ENCODE results near the gene RCCD1. TPM values are rescaled to one million over a fixed set of nuclear protein-coding genes. Genes with fewer than 3 reads are reported as not detected.

Gene RCCD1
- total and polyA plus RNA-seq, 2 experiments from 2014 or later: 9.8 to 13.0 TPM

GRCh38 chr15:90910441-90911301, 44.0 kb upstream of the RCCD1 start:
- H3K4me2 ChIP-seq (ENCODE audit: unreplicated experiment): no peak overlapping the region
- no peaks in the 10 kb centered on the region for H3K27me3 ChIP-seq (replicated peaks; ENCODE audit: insufficient read depth)
- no peak overlapping the region for H2AFZ ChIP-seq
- DNase-seq: no peak
- H3K27ac ChIP-seq: no peak overlapping the region
- no peaks in the 10 kb centered on the region for H3K9me2 ChIP-seq (ENCODE audit: insufficient read depth)
- in situ Hi-C loops (cut with MboI): no loop called here
- TF ChIP-seq EZH2phosphoT487 (IDR thresholded peaks at IDR 0.05; ENCODE audit: insufficient read depth, low read depth) (no peak), EZH2 (IDR thresholded peaks at IDR 0.05; ENCODE audit: insufficient read depth, poor library complexity, severe bottlenecking) (no peak)
- H3K79me2 ChIP-seq (ENCODE audit: insufficient read depth): no peaks in the 10 kb centered on the region
- no peaks in the 10 kb centered on the region; the same call in 1 of the 2 replicates for H3K36me3 ChIP-seq (ENCODE audit: low read depth)
- H3K9ac ChIP-seq: no peak overlapping the region
- H3K9me3 ChIP-seq (ENCODE audit: low read depth): no peaks in the 10 kb centered on the region
- H4K20me1 ChIP-seq (ENCODE audit: insufficient read depth): no peaks in the 10 kb centered on the region
- no peak overlapping the region for H3K4me3 ChIP-seq
- H3K4me1 ChIP-seq (ENCODE audit: insufficient read depth): no peaks in the 10 kb centered on the region
- H3F3A ChIP-seq (ENCODE audit: insufficient read depth): no peaks in the 10 kb centered on the region
- WGBS, 2 experiments (ENCODE audit: low coverage in 1 of 2, low lambda C conversion rate in 2 of 2, missing lambda C conversion rate in 2 of 2): 97% methylated on average over 24 of the region's 24 CpGs

DNA sequence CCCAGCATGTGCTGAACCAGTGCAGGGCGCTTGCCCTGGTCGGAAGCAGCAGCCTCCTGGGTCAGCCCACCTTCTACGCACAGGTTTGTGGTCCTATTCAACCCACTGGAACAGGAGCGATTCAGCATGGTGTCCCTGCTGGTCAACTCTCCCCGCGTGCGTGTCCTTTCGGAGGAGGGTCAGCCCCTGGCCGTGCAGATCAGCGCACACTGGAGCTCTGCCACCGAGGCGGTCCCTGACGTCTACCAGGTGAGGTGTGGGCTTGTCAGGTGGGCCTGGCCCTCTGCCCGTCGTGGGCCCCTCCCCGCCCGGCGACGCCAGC, 43.4 kb upstream of the RCCD1 start:
- DNase-seq: no peak
- no peaks in the 10 kb centered on the region; the same call in 1 of the 2 replicates for H3K36me3 ChIP-seq (ENCODE audit: low read depth)
- TF ChIP-seq EZH2phosphoT487 (IDR thresholded peaks at IDR 0.05; ENCODE audit: insufficient read depth, low read depth): no peak

DNA sequence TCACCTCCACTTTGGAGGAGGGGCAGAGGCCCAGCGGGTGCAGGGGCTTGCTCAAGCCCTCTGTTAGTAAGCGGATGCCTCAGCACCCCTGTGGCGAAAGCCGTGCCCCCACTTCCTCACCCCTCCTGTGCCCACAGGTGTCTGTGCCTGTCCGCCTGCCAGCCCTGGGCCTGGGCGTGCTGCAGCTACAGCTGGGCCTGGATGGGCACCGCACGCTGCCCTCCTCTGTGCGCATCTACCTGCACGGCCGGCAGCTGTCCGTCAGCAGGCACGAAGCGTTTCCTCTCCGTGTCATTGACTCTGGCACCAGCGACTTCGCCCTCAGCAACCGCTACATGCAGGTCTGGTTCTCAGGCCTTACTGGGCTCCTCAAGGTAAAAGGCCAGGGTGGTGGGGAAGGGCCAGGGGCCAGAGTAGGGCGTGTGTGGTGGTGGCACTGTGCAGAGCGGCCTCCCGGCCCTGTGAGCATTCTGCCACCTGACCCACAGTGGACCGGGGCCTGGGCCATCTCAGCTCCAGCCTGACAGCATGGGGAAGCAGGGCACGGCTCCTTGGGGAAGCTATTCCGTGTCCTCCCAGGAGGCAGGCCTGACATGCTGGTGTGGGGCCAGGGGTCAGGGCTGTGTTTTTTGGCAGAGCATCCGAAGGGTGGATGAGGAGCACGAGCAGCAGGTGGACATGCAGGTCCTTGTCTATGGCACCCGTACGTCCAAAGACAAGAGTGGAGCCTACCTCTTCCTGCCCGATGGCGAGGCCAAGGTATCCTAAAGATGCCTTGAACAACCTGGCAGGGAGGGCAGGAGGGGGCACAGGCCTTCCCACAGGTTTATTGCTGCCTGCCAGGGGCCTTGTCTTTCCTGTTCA, 42.5 kb upstream of the RCCD1 start:
- H3K27me3 ChIP-seq (replicated peaks; ENCODE audit: insufficient read depth): no peaks in the 10 kb centered on the region
- DNase-seq: no peak
- H3K4me2 ChIP-seq (ENCODE audit: unreplicated experiment): no peak overlapping the region
- H3K9ac ChIP-seq: no peak overlapping the region
- no peak for TF ChIP-seq EZH2phosphoT487 (IDR thresholded peaks at IDR 0.05; ENCODE audit: insufficient read depth, low read depth)
- TF ChIP-seq EZH2 (IDR thresholded peaks at IDR 0.05; ENCODE audit: insufficient read depth, poor library complexity, severe bottlenecking): no peak
- H2AFZ ChIP-seq: no peak overlapping the region
- no peaks in the 10 kb centered on the region for H3F3A ChIP-seq (ENCODE audit: insufficient read depth)
- no peaks in the 10 kb centered on the region; the same call in 1 of the 2 replicates for H3K36me3 ChIP-seq (ENCODE audit: low read depth)
- 93 to 94% methylated on average over 28 to 30 of the region's 30 CpGs for WGBS, 2 experiments (ENCODE audit: low coverage in 1 of 2, low lambda C conversion rate in 2 of 2, missing lambda C conversion rate in 2 of 2)
- no peak overlapping the region for H3K4me3 ChIP-seq
- H3K9me3 ChIP-seq (ENCODE audit: low read depth): no peaks in the 10 kb centered on the region
- no peak overlapping the region for H3K27ac ChIP-seq
- H3K9me2 ChIP-seq (ENCODE audit: insufficient read depth): no peaks in the 10 kb centered on the region
- H3K4me1 ChIP-seq (ENCODE audit: insufficient read depth): no peaks in the 10 kb centered on the region
- no peaks in the 10 kb centered on the region for H3K79me2 ChIP-seq (ENCODE audit: insufficient read depth)
- in situ Hi-C loops (cut with MboI): no loop called here
- no peaks in the 10 kb centered on the region for H4K20me1 ChIP-seq (ENCODE audit: insufficient read depth)

More for the DNA sequence above, 43.4 kb upstream of the RCCD1 start:
- in situ Hi-C loops (cut with MboI): no loop called here
- H3K27ac ChIP-seq: no peak overlapping the region
- H3K4me1 ChIP-seq (ENCODE audit: insufficient read depth): no peaks in the 10 kb centered on the region
- H3K9ac ChIP-seq: no peak overlapping the region
- no peaks in the 10 kb centered on the region for H4K20me1 ChIP-seq (ENCODE audit: insufficient read depth)
- H3K9me3 ChIP-seq (ENCODE audit: low read depth): no peaks in the 10 kb centered on the region
- no peaks in the 10 kb centered on the region for H3K27me3 ChIP-seq (replicated peaks; ENCODE audit: insufficient read depth)
- H3K4me2 ChIP-seq (ENCODE audit: unreplicated experiment): no peak overlapping the region
- H2AFZ ChIP-seq: no peak overlapping the region
- no peaks in the 10 kb centered on the region for H3K9me2 ChIP-seq (ENCODE audit: insufficient read depth)
- H3F3A ChIP-seq (ENCODE audit: insufficient read depth): no peaks in the 10 kb centered on the region
- WGBS, 2 experiments (ENCODE audit: low coverage in 1 of 2, low lambda C conversion rate in 2 of 2, missing lambda C conversion rate in 2 of 2): 88 to 90% methylated on average over 14 to 19 of the region's 19 CpGs
- H3K4me3 ChIP-seq: no peak overlapping the region
- H3K79me2 ChIP-seq (ENCODE audit: insufficient read depth): no peaks in the 10 kb centered on the region

GRCh38 chr15:90912770-90913075, 42.0 kb upstream of the RCCD1 start:
- Histone ChIP-seq H3K27ac (no peak overlapping the region), H3K9me3 (ENCODE audit: low read depth) (no peaks in the 10 kb centered on the region), H3K27me3 (replicated peaks; ENCODE audit: insufficient read depth) (no peaks in the 10 kb centered on the region), H3K9me2 (ENCODE audit: insufficient read depth) (no peaks in the 10 kb centered on the region), H3K4me1 (ENCODE audit: insufficient read depth) (no peaks in the 10 kb centered on the region), H3K79me2 (ENCODE audit: insufficient read depth) (no peaks in the 10 kb centered on the region), H3K4me3 (no peak overlapping the region), H2AFZ (no peak overlapping the region), H3K36me3 (ENCODE audit: low read depth) (no peaks in the 10 kb centered on the region; the same call in 1 of the 2 replicates), H3K4me2 (ENCODE audit: unreplicated experiment) (no peak overlapping the region), H4K20me1 (ENCODE audit: insufficient read depth) (no peaks in the 10 kb centered on the region), H3K9ac (no peak overlapping the region), H3F3A (ENCODE audit: insufficient read depth) (no peaks in the 10 kb centered on the region)
- WGBS, 2 experiments (ENCODE audit: low coverage in 1 of 2, low lambda C conversion rate in 2 of 2, missing lambda C conversion rate in 2 of 2): 96 to 98% methylated on average over 7 of the region's 7 CpGs
- TF ChIP-seq EZH2phosphoT487 (IDR thresholded peaks at IDR 0.05; ENCODE audit: insufficient read depth, low read depth) (no peak), EZH2 (IDR thresholded peaks at IDR 0.05; ENCODE audit: insufficient read depth, poor library complexity, severe bottlenecking) (no peak)
- DNase-seq: no peak
- in situ Hi-C loops (cut with MboI): no loop called here
